ENCODE measurements around the gene DNHD1. TPM values are rescaled to one million over a fixed set of nuclear protein-coding genes. Genes with fewer than 3 reads are reported as not detected.
A peak's percentile ranks its signal among the peaks of the same experiment; 100 is the strongest.

The DNHD1 gene
- total and polyA plus RNA-seq, 9 of the 15 experiments (the other 6 are each of a cell fraction or from before 2014, with no cell fraction given), result 0.82 to 9.7 (median 3.8) TPM

DNA sequence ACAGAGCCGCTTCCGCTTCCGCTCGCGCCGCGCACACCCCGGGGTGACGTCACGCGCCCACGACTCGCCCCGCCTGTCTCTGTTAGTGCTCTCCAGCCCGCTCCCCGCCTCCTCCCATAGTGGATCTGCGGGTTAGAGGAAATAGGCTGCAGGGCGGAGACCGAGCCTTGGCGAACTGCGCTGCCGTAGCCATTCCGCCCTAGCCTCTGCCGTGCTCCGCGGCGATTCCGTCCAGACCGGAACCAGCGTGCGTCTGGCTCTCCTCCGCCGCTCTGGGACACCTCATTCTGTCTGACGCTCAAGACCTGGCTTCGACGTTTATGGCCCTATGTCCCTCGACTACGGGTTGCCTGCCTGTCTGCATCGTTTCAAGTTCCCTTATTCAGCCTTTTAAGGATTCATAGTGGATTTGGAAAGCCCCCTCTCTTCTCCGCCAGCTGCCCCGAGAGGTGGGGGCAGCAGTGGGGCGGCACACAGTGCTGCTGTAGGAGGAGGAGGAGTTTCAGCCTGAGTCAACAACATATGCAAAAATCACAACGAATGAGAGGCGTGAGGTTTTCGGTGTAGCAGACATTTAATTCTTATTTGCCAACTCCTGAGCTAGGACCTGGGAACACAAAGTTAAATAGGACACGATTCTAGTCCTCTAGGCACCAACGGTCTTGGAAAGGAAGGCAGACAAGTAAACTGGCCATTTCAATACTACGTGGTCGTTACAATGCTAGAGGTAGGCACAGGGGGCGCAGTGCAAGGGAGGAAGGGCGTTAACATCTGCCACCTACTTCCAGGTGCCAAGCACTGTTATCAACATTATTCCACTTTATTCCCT, 115.3 kb downstream of the DNHD1 start, which contains the start of gene TAF10 (continued):
- TF ChIP-seq, protein P1, sequence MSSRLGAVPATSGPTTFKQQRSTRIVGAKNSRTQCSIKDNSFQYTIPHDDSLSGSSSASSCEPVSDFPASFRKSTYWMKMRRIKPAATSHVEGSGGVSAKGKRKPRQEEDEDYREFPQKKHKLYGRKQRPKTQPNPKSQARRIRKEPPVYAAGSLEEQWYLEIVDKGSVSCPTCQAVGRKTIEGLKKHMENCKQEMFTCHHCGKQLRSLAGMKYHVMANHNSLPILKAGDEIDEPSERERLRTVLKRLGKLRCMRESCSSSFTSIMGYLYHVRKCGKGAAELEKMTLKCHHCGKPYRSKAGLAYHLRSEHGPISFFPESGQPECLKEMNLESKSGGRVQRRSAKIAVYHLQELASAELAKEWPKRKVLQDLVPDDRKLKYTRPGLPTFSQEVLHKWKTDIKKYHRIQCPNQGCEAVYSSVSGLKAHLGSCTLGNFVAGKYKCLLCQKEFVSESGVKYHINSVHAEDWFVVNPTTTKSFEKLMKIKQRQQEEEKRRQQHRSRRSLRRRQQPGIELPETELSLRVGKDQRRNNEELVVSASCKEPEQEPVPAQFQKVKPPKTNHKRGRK (tag; IDR thresholded peaks at IDR 0.05), result no peak
- TF ChIP-seq BRCA1 (IDR thresholded peaks at IDR 0.05), result no peak
- TF ChIP-seq BRCA1 (CRISPR knock-in tag; IDR thresholded peaks at IDR 0.05), result no peak
- TF ChIP-seq RHOXF2B (CRISPR knock-in tag; conservative IDR thresholded peaks at IDR 0.05), result peak; percentile 86; the same call in 1 of the 2 replicates
- TF ChIP-seq NR1H2 (CRISPR knock-in tag; IDR thresholded peaks at IDR 0.05), result no peak
- TF ChIP-seq, protein P2, sequence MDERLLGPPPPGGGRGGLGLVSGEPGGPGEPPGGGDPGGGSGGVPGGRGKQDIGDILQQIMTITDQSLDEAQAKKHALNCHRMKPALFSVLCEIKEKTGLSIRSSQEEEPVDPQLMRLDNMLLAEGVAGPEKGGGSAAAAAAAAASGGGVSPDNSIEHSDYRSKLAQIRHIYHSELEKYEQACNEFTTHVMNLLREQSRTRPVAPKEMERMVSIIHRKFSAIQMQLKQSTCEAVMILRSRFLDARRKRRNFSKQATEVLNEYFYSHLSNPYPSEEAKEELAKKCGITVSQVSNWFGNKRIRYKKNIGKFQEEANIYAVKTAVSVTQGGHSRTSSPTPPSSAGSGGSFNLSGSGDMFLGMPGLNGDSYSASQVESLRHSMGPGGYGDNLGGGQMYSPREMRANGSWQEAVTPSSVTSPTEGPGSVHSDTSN (CRISPR knock-in tag; IDR thresholded peaks at IDR 0.05; ENCODE audit: low read depth), result no peak
- TF ChIP-seq, protein P2 (tag; conservative IDR thresholded peaks at IDR 0.05; ENCODE audit: low read depth), result no peak
- no peak for TF ChIP-seq EZH2 (IDR thresholded peaks at IDR 0.05; ENCODE audit: borderline replicate concordance, low read depth, low read length)
- TF ChIP-seq FOS (IDR thresholded peaks at IDR 0.05; ENCODE audit: extremely low read depth, insufficient read length), result no peak
- TF ChIP-seq, protein P3, sequence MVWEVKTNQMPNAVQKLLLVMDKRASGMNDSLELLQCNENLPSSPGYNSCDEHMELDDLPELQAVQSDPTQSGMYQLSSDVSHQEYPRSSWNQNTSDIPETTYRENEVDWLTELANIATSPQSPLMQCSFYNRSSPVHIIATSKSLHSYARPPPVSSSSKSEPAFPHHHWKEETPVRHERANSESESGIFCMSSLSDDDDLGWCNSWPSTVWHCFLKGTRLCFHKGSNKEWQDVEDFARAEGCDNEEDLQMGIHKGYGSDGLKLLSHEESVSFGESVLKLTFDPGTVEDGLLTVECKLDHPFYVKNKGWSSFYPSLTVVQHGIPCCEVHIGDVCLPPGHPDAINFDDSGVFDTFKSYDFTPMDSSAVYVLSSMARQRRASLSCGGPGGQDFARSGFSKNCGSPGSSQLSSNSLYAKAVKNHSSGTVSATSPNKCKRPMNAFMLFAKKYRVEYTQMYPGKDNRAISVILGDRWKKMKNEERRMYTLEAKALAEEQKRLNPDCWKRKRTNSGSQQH (CRISPR knock-in tag; IDR thresholded peaks at IDR 0.05), result peak; percentile 81
- no peak for TF ChIP-seq ZNF274 (IDR thresholded peaks at IDR 0.05; ENCODE audit: borderline replicate concordance, low read depth, low read length)
- TF ChIP-seq, protein P4, sequence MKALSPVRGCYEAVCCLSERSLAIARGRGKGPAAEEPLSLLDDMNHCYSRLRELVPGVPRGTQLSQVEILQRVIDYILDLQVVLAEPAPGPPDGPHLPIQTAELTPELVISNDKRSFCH (CRISPR knock-in tag; IDR thresholded peaks at IDR 0.05), result no peak
- TF ChIP-seq, protein P4 (tag; IDR thresholded peaks at IDR 0.05), result peak; percentile 36; the same call in 1 of the 2 replicates
- TF ChIP-seq, protein P5, sequence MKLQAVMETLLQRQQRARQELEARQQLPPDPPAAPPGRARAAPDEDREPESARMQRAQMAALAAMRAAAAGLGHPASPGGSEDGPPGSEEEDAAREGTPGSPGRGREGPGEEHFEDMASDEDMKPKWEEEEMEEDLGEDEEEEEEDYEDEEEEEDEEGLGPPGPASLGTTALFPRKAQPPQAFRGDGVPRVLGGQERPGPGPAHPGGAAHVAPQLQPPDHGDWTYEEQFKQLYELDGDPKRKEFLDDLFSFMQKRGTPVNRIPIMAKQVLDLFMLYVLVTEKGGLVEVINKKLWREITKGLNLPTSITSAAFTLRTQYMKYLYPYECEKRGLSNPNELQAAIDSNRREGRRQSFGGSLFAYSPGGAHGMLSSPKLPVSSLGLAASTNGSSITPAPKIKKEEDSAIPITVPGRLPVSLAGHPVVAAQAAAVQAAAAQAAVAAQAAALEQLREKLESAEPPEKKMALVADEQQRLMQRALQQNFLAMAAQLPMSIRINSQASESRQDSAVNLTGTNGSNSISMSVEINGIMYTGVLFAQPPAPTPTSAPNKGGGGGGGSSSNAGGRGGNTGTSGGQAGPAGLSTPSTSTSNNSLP (IDR thresholded peaks at IDR 0.05; ENCODE audit: borderline replicate concordance, low read depth, low read length), result no peak
- peak; percentile 95 for TF ChIP-seq SUPT5H (IDR thresholded peaks at IDR 0.05)
- no peak for TF ChIP-seq ARNT (IDR thresholded peaks at IDR 0.05)
- TF ChIP-seq ZKSCAN3 (CRISPR knock-in tag; IDR thresholded peaks at IDR 0.05), result no peak
